ENCODE measurements around the gene ZNF622. TPM values are rescaled to one million over a fixed set of nuclear protein-coding genes. Genes with fewer than 3 reads are reported as not detected.

The ZNF622 gene
- total and polyA plus RNA-seq, 2 of the 13 experiments (the other 11 are each of a cell fraction or from before 2014, with no cell fraction given), result 12.1 to 44.7 TPM

DNA sequence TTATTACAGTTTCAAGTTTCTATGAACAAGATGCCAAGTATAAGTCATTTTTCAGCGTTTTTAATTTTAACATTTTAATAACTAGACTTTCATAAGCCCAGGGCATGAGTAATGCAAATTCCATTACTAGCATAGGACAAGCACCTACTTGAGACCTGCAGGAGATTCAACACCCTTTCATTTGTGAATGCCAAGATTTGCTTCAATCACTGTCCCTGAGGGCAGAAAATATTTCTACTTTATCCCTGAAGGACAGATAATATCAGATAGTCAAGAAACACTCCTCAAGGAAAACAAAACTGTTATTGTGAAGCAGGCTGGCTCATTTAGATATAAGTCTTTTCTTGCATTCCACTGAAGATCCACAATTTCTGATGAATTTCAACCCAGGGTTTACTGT lies 27.7 kb upstream of the ZNF622 start (continued):
- TF ChIP-seq, protein P1, sequence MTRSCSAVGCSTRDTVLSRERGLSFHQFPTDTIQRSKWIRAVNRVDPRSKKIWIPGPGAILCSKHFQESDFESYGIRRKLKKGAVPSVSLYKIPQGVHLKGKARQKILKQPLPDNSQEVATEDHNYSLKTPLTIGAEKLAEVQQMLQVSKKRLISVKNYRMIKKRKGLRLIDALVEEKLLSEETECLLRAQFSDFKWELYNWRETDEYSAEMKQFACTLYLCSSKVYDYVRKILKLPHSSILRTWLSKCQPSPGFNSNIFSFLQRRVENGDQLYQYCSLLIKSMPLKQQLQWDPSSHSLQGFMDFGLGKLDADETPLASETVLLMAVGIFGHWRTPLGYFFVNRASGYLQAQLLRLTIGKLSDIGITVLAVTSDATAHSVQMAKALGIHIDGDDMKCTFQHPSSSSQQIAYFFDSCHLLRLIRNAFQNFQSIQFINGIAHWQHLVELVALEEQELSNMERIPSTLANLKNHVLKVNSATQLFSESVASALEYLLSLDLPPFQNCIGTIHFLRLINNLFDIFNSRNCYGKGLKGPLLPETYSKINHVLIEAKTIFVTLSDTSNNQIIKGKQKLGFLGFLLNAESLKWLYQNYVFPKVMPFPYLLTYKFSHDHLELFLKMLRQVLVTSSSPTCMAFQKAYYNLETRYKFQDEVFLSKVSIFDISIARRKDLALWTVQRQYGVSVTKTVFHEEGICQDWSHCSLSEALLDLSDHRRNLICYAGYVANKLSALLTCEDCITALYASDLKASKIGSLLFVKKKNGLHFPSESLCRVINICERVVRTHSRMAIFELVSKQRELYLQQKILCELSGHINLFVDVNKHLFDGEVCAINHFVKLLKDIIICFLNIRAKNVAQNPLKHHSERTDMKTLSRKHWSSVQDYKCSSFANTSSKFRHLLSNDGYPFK (CRISPR knock-in tag; IDR thresholded peaks at IDR 0.05; ENCODE audit: borderline replicate concordance), result no peak
- no peak for TF ChIP-seq ZNF34 (CRISPR knock-in tag; IDR thresholded peaks at IDR 0.05; ENCODE audit: borderline replicate concordance)

DNA sequence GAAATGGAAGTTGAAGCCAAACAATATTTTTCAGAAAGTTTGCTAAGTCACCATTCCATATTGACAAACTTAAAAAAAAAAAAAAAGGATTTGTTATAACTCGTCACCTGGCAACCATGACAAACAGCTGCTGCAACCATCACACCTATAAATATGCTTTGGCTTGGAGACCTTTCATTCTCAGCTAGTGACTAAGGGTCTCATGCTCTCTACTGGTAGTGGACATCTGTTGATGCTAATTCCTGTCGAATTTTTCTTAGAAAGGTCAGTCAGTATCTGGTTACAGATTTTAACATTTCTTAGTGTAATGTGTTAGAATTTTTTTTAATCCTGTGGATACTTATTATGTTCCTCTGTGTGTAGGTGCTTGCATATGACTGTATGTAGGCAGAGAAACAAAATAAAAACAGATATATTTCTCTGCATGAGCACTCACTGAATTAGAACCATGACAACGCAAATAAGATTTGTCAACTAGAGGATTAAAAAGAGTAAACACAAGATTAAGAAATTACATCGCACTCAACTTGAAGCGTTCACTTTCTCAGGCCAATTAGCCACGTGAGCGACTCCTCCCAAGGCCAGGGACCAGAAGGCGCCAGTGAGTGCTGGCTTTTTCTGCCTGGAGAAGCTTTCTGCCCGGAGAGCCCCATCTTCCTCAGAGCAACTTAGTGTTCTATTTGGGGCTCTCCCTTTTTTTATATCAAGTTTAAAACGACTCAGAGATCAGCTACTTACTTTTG lies 27.0 kb upstream of the ZNF622 start:
- H3K36me3 ChIP-seq (replicated peaks in 1 of 2; ENCODE audit: control insufficient read depth in 1 of 2, insufficient read depth in 2 of 2, low read length in 2 of 2), result no peaks in the 10 kb centered on the region
- in situ Hi-C loops (cut with HindIII; ENCODE audit: extremely low pct_ligation_motif_present, low pct_unique_long_range_greater_than_20kb), result no loop called here
- H3K9me3 ChIP-seq (ENCODE audit: low read length), result peaks cover 20% of the 10 kb centered on the region; the same call in 1 of the 2 replicates
- CTCF ChIA-PET (ENCODE audit: low intra/inter-chr PET ratio, low total read pairs), result no interaction called here
- BruUV-seq (replicated peaks), result no TSS peak
- H2AFZ ChIP-seq (ENCODE audit: low read length), result no peak overlapping the region
- no peak overlapping the region for H3K4me3 ChIP-seq (replicated peaks in 1 of 3; ENCODE audit: insufficient read depth in 1 of 3, low read depth in 2 of 3, low read length in 3 of 3)
- POLR2A ChIA-PET, result no interaction called here
- DNase-seq (ENCODE audit: low spot score), result no peak
- no peak overlapping the region for H3K4me2 ChIP-seq (ENCODE audit: low read depth, low read length)
- no peak overlapping the region for H3K9ac ChIP-seq (ENCODE audit: insufficient read depth, low read depth, low read length)
- TF ChIP-seq NAIF1 (CRISPR knock-in tag; IDR thresholded peaks at IDR 0.05; ENCODE audit: borderline replicate concordance) (no peak), WIZ (CRISPR knock-in tag; IDR thresholded peaks at IDR 0.05) (no peak), ZNF841 (CRISPR knock-in tag; IDR thresholded peaks at IDR 0.05; ENCODE audit: borderline replicate concordance) (no peak)
- FAIRE-seq, result no peak
- intact Hi-C loops (cut with micrococcal nuclease; ENCODE audit: unreplicated experiment), result no loop called here
- no peaks in the 10 kb centered on the region; a peak in 1 of 5 replicates for H3K27me3 ChIP-seq (ENCODE audit: control insufficient read depth in 1 of 2, insufficient read depth in 2 of 2, low read length in 2 of 2)
- H4K20me1 ChIP-seq (ENCODE audit: insufficient read depth, low read length), result no peaks in the 10 kb centered on the region
- no peak overlapping the region for H3K27ac ChIP-seq (ENCODE audit: extremely low read length, insufficient read depth, low read length)
- no peaks in the 10 kb centered on the region for H3K4me1 ChIP-seq (ENCODE audit: insufficient read depth, low read length)
- ATAC-seq, result no peak
- WGBS (ENCODE audit: low lambda C conversion rate), result 23% methylated on average over 10 of the region's 10 CpGs
- H3K79me2 ChIP-seq (ENCODE audit: insufficient read depth, low read length), result no peaks in the 10 kb centered on the region

Data from HepG2 (cell line).